GM19023 (cell line): ENCODE data around the gene UBP1.
"Not testable (repeated sequence)": the region's sequence is repeated elsewhere in the genome, so short reads cannot be mapped to it uniquely, and the experiment has no call there.

Experiments used
- ATAC-seq: cut with Tn5 transposase; IDR thresholded peaks from one replicate; pipeline ENCODE4 v1.9.1; 2021; ENCODE audit warnings: mild to moderate bottlenecking, moderate library complexity; ENCODE audit not compliant: unreplicated experiment

UBP1 gene

DNA sequence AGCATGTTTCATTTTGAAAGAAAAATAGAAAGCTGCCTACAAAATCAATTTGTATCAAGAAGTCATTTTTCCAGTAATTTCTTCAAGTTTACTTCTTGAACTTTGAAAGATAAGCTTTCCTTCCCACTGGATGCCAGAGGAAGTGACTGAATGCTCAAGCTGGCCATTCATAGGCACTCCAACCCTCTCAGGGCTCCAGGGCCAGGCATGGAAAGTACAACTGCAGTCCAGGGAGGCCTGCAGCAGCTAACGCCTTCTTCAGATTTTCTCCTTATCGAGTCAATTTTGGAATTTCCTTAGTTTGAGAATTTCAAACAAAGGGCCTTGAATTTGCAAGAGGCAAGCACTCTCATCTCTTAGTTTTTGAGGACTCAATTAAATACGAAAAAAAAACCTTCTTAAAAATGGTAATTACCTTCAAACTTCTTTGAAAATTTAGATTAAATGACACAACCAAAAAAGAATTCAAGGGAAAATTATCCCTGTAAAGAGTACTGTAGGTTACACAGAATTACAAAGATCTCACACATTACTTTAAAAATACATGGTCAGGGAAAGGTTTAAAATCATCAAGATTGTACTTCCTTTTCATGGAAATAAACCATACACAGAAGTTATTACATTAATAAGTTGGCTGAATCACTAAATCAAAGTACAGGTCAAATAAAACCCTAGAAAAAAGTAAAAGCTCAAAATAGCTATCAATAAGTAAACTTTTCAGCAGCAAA is 2.5 kb downstream of the UBP1 start:
- no peak for ATAC-seq

DNA sequence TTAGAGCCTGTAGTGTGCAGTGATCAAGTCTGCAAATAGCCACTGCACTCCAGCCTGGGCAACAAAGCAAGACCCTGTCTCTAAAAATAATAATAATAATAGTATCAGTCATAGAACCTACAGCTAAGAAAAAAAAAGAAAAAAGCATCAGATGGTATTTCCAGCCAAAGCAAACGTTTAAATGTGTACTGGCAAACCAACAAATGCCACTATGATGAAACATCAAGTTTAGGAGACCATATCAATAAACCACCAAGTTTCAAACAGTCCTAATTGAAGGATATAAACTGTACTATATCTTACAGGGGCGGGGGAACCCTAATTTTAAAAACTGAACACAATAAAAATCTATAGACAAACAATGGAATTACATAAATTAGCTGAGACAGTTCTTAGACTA is 6.4 kb downstream of the UBP1 start:
- no peak for ATAC-seq

DNA sequence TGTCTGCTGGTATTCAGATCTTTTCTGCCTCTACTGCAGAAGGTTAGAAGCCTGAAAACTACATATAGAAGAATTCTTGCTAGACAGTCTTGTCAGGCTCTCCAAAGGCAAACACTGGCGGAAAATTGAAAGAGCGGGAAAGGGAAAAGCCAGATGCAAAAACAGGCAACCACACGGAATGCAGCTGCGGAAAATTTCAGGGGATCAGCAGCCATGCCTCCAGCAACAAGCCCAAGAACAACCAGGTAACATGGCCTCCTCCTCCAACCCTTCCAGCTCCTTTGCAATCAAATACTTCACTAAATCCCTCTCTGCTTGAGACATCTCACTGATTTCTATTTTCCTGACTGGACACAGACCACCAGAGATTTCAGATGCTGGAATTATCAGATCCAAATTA is 9.6 kb downstream of the UBP1 start:
- no peak for ATAC-seq

DNA sequence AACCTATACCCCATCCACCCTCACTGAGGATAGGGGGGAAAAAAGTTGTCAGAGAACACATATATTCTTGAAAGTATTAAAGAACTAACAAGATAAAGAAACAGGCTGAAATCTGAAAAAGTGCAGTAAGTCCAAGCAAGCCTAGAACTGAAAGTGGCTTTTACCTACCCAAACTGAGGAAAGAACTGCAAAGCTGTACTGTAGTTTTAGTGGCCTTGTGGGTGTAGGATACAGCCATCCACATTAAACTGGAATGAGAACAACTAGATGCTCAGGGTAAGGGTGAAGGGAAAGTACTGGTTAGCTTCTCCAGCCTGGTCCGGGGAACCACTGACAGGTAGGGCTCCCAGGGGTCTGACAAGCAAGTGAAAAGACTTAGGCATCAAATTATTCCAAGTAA is 10.1 kb downstream of the UBP1 start:
- no peak for ATAC-seq

DNA sequence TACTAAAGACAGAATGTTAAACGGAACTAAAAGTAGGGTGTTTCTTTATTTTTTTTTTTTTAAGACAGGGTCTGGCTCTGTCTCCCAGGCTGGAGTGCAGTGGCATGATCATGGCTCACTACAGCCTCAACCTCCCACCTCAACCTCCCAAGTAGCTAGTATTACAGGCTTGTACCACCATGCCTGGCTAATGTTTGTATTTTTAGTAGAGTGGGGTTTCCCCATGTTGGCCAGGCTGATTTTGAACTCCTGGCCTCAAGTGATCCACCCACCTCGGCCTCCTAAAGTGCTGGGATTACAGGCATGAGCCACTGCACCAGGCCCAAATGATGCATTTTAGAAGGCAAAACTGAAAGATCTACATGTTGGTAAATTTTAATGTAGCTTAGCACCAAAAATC is 10.9 kb downstream of the UBP1 start:
- ATAC-seq, result not testable (repeated sequence)

DNA sequence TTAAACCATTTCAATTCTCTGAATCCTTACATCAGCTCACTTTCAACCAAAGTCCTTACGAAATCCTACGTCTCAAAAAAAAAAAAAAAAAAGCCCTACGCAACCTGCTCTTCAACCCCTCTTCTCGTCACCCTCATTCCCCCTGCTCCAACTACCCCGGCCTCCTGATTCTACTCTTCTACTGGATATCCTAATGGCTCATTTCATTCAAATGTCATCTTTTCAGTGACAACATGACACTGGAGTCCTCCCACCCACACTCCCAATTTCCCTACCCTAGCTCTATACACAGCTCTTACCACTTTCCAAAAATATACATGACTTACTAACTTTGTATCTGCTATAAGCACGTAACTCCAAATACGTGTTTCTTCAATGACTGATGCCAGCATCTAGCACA is 11.5 kb downstream of the UBP1 start:
- no peak for ATAC-seq

DNA sequence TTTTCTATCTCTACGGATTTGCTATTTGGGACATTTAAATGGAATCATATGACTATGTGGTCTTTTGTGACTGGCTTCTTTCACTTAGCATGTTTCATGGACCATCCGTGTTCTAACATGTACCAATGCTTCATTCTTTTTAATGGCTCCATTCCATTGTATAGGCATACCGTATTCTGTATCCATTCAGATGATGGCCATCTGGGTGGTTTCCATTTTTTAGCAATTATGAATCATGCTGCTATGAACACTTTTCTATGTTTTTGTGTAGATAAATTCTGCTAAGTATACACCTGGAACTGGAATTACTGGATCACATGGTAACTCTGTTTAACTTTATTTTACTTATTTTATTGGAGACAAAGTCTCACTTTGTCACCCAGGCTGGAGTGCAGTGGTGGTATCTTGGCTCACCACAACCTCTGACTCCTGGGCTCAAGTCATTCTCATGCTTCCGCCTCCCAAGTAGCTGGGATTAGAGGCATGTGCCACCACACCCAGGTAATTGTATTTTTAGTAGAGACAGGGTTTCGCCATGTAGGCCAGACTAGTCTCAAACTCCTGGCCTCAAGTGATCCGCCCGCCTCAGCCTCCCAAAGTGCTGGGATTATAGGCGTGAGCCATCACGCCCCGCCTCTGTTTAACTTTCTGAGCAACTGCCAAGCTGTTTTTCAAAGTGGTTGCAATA is 13.4 kb downstream of the UBP1 start:
- ATAC-seq, result no peak

DNA sequence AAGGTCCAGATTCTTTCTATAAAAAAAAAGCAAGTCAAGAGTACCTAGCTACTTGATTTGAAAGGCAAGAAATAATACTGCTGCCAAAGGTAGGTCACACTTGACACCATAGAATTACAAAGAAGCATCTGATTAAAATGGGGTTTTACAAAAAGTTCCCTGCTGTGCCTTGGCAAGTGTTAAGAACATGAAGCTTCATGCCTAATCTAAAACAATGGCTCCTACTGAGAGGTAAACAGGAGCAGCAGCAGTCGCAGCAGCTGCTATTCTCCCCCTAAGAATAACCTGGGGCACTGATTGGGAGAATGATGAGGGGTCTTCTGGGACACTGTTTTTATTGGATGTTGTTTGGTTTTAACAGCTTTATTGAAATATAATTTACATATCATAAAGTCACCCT is 14.1 kb downstream of the UBP1 start:
- ATAC-seq, result no peak

DNA sequence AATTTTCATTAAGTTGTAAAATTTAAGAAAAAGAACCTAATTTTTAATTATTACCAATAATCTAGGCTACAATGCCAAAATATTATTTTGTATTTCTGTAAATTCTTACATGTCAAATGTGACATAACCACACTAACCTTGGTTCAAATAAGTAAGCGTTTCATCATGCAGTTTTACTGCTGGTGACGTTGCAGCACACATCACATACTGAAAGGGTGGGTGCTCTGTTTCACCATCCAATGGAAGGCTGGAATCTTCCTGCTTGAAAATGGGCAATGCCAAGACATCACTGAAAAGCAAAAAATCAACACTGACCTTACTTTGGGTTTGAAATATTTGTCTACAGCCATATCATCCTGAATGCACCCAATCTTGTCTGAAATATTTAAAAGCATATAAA is 14.8 kb downstream of the UBP1 start:
- no peak for ATAC-seq

DNA sequence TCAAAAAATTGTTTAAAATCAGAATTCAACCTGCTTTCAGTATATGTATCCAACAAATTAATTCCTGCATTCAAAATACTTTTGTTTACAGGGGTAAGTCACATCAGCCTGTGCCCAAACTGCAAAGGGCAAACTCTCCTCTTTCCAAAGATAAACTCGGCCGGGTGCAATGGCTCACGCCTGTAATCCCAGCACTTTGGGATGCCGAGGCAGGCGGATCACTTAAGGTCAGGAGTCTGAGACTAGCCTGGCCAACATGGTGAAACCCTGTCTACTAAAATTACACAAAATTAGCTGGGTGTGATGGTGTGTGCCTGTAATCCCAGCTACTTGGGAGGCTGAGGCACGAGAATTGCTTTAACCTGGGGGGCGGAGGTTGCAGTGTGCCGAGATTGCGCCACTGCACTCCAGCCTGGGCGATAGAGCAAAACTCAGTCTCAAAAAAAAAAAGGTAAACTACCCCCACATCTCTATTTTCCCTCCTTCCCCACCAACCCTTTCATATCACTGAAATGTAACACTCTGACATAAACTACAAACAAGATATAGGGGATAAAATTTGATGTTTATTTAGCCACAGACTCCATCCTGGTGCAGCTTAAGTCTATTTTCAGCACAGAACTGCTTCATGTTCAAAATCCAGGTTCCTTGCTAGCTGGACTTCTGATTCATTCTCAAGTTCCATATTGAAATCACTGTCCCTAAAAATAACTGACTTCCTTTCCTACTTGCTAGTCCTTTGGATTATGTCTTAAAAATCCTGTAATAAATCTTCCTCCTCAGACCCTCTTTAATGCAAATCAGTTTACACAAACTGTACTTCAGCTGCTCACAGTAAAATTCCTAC is 15.4 kb downstream of the UBP1 start:
- ATAC-seq, result no peak

DNA sequence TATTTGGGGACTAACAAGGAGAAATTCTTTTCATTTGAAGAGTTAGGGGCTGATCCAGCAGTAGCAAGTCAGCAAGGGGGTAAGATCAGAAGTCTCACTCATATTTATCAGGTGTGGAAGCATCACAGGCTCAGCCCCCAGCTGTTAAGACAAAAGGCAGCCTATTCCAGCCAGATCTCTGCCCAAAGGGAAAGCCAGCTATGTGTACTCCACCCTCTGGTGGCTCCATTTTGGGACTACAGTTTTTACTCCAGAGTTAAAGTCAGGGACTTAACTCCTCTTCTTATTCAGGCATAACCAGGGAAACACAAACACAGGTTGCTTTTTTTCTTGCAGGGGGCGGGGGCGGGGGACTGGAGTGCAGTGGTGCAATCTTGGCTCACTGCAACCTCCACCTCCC is 19.2 kb downstream of the UBP1 start:
- ATAC-seq, result no peak

DNA sequence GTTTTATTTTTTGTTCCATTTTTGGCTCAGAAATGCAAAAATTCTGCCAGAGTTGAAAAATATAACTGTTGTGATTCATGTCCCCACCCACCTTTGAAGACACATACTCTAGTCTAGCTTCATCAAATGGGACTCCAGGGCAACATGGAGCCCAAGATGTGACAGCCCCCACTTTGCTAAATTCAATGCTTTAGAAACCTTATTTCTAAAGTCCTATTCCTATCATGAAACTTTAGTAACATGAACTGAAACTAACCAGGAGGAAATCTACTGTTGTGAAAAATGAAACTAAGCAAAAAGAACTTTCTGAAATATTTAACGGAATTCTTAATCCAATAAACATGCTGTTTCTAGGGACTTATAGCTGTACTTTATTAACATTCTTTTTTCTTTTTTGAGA is 20.3 kb downstream of the UBP1 start:
- ATAC-seq, result no peak

DNA sequence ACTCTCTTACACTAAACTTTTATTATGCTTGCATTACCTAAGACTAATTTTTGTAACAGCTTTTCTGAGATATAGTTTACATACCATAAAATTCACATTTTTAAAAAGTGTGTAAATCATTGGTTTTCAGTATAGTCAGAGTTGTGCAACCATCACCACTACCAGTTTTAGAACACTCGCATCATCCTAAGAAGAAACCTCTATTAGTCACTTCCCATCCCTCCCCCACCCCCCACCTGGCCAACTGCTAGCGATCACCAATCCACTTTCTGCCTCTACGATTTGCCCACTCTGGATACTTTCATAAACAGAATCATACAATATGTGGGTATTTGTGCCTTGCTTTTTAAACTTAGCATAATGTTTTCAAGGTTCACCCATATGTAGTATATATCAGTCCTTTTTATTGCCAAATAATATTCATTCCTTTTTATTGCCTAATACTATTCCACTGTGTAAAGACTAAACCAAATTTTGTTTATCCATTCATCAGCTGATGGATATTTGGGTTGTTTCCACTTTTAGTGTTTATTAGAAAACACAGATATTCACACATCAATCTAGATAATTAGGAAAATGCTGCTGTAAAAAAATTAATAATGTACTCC is 23.0 kb downstream of the UBP1 start:
- ATAC-seq, result no peak

DNA sequence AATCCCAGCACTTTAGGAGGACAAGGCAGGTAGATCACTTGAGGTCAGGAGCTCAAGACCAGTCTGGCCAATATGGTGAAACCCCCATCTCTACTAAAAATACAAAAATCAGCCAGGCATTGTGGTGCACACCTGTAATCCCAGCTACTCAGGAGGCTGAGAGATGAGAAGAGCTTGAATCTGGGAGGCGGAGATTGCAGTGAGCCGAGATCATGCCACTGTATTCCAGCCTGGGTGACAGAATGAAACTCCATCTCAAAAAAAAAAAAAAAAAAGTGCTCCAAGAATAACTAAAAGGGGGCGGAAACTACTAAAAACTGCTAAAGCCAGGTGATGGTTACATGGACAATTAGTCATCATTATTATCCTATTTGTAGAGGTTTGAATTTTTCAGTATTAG is 29.4 kb downstream of the UBP1 start:
- not testable (repeated sequence) for ATAC-seq

DNA sequence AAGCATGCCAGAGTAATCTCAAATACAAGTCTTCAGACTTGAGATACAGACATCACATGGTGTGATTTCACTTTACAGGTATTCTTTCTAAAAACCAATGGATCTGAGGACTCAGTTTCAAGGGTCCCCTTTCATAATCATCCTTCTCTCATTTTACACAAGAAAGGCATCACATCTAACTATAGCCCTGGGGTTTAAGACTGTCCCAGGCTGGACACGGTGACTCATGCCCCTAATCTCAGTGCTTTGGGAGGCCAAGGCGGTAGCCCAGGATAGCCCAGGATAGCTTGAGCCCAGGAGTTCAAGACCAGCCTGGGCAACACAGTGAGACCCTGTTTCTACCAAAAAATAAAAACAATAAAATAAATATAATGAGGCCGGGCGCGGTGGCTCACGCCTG is 36.4 kb downstream of the UBP1 start:
- ATAC-seq, result no peak

DNA sequence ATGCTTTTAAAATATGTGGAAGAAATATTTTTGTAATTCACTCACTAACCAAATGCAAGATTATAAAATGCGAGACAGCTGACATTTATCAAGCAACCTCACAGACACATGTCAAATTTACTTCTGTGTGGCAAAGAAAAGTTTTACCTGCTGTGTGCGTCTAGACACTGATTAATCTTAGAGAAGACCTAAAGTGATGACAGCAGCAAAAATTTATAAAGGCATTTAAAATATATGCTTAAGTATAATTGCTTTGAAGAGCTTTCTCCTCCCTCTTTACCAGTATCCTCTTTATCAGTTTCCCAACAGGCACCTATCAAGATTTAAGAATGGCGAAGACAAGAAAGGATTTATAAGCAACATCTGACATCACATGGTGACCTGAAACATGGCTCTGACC is 37.3 kb downstream of the UBP1 start:
- no peak for ATAC-seq

DNA sequence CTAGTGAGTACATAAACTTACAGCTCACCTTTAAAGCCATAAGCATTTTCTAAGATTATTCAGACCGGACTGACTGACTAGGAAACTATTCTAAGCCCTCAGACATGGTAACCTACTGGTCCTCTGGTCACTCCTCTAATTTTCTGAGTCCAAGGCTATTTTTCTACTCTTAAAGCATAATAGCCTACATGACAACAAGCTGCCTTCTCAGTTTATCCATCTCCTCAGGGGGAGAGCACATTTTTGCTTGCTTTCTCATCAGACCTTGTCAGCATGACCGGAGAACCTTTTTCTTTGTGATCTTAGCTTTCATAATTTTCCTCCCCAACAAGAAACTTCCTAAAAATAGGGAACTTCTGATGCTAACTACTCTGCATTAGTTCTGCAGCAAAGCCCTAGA is 38.4 kb downstream of the UBP1 start:
- no peak for ATAC-seq

DNA sequence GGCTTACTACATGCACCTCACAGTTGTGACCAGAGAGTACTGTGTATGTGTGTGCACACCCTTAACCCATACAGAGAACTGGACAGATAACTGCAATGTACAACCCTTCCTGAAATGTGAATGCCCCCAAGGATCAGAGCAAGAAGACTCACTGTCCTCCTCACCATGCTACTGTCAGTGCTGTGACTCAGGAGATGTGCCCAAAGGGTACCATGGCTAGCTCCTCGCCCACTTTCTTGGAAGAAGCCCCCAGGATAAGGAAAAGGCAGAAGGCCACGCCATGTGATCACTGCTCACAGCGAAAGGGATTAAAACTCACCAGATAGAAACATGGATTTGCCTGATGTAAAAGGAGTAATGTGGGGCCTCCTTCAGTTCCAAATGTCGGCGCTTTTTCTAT is 41.8 kb downstream of the UBP1 start:
- no peak for ATAC-seq

DNA sequence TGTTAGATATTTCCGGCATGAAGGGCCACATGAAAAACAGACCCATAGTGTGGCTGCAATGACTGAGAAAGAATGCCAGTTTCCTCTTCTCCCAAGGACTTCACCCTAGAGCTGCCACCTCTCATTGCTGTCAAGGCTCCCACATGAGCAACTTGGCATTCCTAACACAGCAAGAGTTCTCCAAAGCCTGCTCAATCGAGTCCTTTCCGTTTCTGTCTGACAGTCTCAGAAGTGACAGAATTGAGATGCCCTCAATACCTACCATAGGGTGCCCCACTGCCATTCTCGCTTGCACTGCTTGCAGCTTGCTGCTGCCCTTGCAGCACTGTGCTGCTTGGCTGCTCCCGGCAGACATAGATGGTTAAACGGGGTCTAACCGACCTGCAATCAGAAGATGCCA is 44.3 kb downstream of the UBP1 start:
- no peak for ATAC-seq

DNA sequence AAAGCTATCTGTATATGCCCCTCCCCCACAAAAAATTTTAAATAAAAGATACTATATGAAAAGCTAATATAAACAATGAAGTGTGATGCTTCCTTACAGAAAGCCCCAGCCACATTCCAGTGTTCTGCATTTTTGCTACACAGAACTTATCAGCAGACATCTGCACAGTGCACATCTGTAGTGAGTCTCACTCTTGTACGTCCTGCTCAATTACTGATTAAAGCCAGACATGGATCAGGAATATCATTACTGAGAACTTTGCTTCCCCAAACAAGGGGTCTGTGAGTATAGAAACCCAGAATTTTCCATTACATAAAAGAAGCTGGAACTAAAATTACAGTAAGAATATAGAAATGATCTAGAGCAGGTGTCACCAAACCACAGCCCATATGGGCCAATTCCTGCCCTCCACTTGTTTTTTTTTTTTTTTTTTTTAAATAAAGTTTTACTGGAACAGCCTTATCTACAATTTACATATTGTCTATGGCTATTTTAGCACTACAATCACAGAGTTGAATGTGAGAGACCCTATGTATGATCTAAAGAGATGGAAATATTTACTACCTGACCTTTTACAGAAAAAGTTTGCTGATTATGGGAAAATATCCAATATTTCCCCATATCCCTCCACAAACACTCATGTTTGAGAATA is 45.7 kb downstream of the UBP1 start:
- no peak for ATAC-seq

DNA sequence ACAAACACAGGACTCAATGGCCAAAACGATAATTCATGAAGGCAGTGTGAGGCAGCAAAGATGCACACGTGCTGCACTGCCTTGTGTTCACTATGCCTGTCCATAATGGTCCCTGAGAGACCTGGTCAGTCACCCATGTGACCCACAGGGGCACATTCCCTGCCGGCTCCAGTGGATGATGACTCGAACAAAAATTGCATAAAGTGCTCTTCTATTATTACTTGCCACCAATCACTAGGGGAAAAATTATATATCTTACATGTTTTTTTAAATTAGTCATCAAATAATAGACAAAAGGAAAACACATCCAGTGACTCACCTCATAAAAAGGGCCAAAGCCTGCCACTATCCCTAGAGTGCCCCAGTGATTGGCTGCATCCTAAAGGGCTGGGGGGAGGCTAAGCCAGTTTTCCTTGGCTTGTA is 47.5 kb downstream of the UBP1 start:
- ATAC-seq, result no peak
